Tibial artery (tissue), 4 donors: ENCODE results near the gene DDX11.
"Not testable (repeated sequence)": the region's sequence is repeated elsewhere in the genome, so short reads cannot be mapped to it uniquely, and the experiment has no call there.

ENCODE experiments used
- DNase-seq, 2 donors: peaks; one replicate each; pipeline ENCODE4 v3.0.0-alpha.2; 2019
- H3K27ac ChIP-seq, 2 donors: fragments of 200-600 bp; sonication (generic) in 1 of 2; 1 replicate in 1 of 2; 2 replicates in 1 of 2; pipeline ENCODE4 v1.5.1; 2018 to 2019; ENCODE audit warnings: mild to moderate bottlenecking in 1 of 2
- H3K27me3 ChIP-seq, 2 donors: fragments of 200-600 bp; sonication (generic) in 1 of 2; one replicate each; pipeline versions ENCODE4 v1.5.1 to v1.6.0; 2016 to 2019
- H3K36me3 ChIP-seq, 3 donors: fragments of 200-600 bp; sonication (generic) in 2 of 3; one replicate each; pipeline ENCODE4 v1.5.1; 2016 to 2019; ENCODE audit warnings: mild to moderate bottlenecking in 2 of 3
- H3K4me1 ChIP-seq, 4 donors: fragments of 200-600 bp; sonication (generic) in 2 of 4; 1 replicate in 3 of 4; 2 replicates in 1 of 4; pipeline ENCODE4 v1.5.1; 2016 to 2019
- H3K4me3 ChIP-seq, 2 donors: fragments of 200-600 bp; sonication (generic) in 1 of 2; 1 replicate in 1 of 2; 2 replicates in 1 of 2; pipeline ENCODE4 v1.5.1; 2018 to 2019; ENCODE audit warnings: mild to moderate bottlenecking in 2 of 2
- H3K9me3 ChIP-seq, 3 donors: fragments of 200-600 bp; sonication (generic) in 1 of 3; one replicate each; pipeline ENCODE4 v1.5.1; 2016 to 2019
- CTCF ChIP-seq, 2 experiments: fragments of 200-600 bp in 1 of 2; fragments of 450-650 bp in 1 of 2; IDR thresholded peaks; one replicate each; pipeline ENCODE4 v1.5.1; 2017 to 2019; ENCODE audit warnings: antibody characterized with exemption in 2 of 2, mild to moderate bottlenecking in 1 of 2, moderate library complexity in 1 of 2
- intact Hi-C: fragments of 100-400 bp; cut with DNase I; formaldehyde crosslinking; loops from one replicate; pipeline ENCODE4 v1.15.0; 2023; ENCODE audit warnings: low total_unique reads

DDX11 gene

DNA sequence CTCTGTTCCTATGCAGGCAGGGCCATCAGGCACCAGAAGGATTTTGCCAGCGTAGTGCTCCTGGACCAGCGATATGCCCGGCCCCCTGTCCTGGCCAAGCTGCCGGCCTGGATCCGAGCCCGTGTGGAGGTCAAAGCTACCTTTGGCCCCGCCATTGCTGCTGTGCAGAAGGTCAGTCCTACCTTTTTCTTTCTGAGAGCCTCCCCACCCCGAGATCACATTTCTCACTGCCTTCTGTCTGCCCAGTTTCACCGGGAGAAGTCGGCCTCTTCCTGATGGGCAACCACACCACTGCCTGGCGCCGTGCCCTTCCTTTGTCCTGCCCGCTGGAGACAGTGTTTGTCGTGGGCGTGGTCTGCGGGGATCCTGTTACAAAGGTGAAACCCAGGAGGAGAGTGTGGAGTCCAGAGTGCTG is 29.9 kb downstream of the DDX11 start:
- DNase-seq = peak in 1 of 2 donors; percentile 54
- H3K27ac ChIP-seq, intact Hi-C loops, H3K4me1 ChIP-seq, H3K4me3 ChIP-seq, H3K9me3 ChIP-seq, H3K27me3 ChIP-seq: not testable (repeated sequence)
- H3K36me3 ChIP-seq = peaks cover 6 to 14% (median 7%) of the 10 kb centered on the region in 3 donors

DNA sequence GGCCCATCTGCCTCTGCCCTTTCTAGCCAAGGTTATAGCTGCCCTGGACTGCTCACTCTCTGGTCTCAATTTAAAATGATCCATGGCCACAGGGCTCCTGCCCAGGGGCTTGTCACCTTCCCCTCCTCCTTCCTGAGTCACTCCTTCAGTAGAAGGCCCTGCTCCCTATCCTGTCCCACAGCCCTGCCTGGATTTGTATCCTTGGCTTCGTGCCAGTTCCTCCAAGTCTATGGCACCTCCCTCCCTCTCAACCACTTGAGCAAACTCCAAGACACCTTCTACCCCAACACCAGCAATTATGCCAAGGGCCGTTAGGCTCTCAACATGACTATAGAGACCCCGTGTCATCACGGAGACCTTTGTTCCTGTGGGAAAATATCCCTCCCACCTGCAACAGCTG is 30.6 kb downstream of the DDX11 start:
- H3K4me3 ChIP-seq, H3K27me3 ChIP-seq, DNase-seq, H3K4me1 ChIP-seq, H3K27ac ChIP-seq, intact Hi-C loops, H3K9me3 ChIP-seq: not testable (repeated sequence)
- peaks cover 6 to 14% (median 7%) of the 10 kb centered on the region in 3 donors for H3K36me3 ChIP-seq

DNA sequence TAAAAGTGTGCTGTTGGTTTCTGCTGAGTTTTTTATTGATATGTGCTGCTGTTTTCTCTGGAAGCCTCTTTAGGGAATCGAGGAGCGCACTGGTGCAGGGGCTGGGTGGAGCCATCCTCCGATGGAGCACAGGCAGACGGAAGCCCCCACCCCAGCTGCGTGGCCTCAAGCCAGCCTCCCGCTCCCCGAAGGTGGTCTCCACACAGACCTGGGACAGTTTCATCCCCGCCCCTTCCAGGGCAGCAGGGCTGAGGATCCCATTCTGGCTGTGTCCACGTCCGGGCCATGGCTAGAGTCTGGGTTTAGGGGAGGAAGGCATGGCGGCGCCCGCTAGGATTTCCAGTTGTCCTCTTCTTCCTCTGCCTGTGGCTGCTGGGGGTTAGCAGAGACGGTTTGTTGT is 31.1 kb downstream of the DDX11 start:
- intact Hi-C loops, H3K27me3 ChIP-seq, H3K27ac ChIP-seq, H3K4me3 ChIP-seq, DNase-seq, H3K9me3 ChIP-seq, H3K4me1 ChIP-seq: not testable (repeated sequence)
- H3K36me3 ChIP-seq = peaks cover 6 to 14% (median 7%) of the 10 kb centered on the region in 3 donors

- intact Hi-C loops = no loop called here
- no peak for TF ChIP-seq CTCF (IDR thresholded peaks at IDR 0.05)
- peaks cover 4 to 13% (median 5%) of the 10 kb centered on the region in 3 donors for H3K36me3 ChIP-seq
Observed at GRCh38 chr12:31105668-31106067, 32.0 kb downstream of the DDX11 start.

DNA sequence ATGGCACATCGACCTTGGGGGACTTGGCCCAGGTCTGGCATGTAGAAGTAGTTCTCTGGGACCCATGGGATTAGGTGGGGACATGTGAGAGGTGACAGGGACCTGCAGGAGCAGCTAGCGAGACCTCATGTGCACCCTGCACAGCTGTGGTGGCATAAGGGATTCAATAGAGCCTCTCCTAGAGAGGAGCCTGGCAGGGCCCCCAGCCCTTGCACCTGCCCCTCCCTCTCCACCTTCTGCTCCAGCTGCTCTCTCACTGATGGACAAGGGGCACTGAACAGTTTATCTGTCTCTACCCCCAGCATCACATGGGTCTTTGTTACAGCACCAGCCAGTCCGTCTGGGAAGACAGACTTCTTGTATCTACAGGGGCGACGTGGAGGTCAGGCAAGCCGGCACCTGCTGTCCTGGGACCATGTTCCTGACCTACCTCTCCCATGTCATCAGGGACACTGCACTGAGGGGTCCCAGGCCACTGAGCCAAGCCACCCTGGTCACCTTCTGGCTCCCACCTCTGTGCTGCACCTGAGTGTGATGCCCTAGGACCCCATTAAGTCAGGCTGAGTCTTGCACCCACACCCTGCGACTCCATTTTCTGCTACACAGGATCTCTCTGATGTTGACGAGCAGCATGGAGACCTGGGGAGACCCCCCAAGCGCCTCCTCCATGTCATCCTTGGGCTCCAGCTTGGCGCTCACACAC is 32.6 kb downstream of the DDX11 start:
- no peak for DNase-seq
- Histone ChIP-seq H3K9me3 (no peaks in the 10 kb centered on the region), H3K4me1 (no peaks in the 10 kb centered on the region), H3K27ac (no peak overlapping the region), H3K36me3 (peaks cover 0 to 9% (median 0%) of the 10 kb centered on the region in 3 donors), H3K4me3 (no peak overlapping the region), H3K27me3 (no peaks in the 10 kb centered on the region)
- no peak for TF ChIP-seq CTCF (IDR thresholded peaks at IDR 0.05)
- intact Hi-C loops = no loop called here

More at GRCh38 chr12:31105668-31106067, 32.0 kb downstream of the DDX11 start:
- H3K4me1 ChIP-seq = no peaks in the 10 kb centered on the region
- DNase-seq = no peak
- H3K9me3 ChIP-seq = no peaks in the 10 kb centered on the region
- H3K27me3 ChIP-seq = no peaks in the 10 kb centered on the region
- no peak overlapping the region for H3K27ac ChIP-seq
- H3K4me3 ChIP-seq = no peak overlapping the region

GRCh38 chr12:31109773-31110172 is 36.1 kb downstream of the DDX11 start:
- H3K4me1 ChIP-seq, H3K4me3 ChIP-seq, H3K27me3 ChIP-seq, H3K9me3 ChIP-seq, DNase-seq, H3K36me3 ChIP-seq, H3K27ac ChIP-seq, intact Hi-C loops: not testable (repeated sequence)

- DNase-seq, H3K27ac ChIP-seq, H3K27me3 ChIP-seq, H3K4me1 ChIP-seq, H3K9me3 ChIP-seq, H3K36me3 ChIP-seq, H3K4me3 ChIP-seq, intact Hi-C loops: not testable (repeated sequence)
Observed at GRCh38 chr12:31110263-31110662, 36.6 kb downstream of the DDX11 start.

DNA sequence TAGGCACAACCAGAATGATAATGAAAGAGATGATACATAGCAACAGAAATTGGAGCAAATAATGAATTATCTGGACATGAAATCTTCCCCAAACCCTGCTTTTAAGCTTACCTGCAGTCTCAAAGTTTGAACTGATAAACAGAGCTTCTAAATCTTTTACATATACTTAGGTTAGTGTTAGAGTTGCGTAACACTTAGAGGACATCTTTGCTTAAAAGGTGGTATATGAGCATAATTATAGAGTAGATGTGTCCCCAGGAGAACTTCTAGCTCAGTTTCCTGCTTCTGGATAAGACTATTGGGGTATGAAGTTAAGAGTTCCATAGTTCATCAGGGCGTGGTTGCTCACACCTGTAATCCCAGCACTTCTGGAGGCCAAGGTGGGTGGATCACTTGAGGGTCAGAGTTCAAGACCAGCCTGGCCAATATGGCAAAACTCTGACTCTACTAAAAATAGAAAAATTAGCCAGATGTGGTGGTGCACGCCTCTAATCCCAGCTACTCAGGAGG is 41.5 kb downstream of the DDX11 start:
- H3K9me3 ChIP-seq, DNase-seq, H3K4me3 ChIP-seq, H3K27ac ChIP-seq, H3K36me3 ChIP-seq, intact Hi-C loops: not testable (repeated sequence)
- H3K27me3 ChIP-seq = peaks cover 0 to 34% of the 10 kb centered on the region in 2 donors
- H3K4me1 ChIP-seq = peaks cover 0 to 28% (median 21%) of the 10 kb centered on the region in 4 donors

GRCh38 chr12:31116846-31117202 is 43.2 kb downstream of the DDX11 start:
- H3K36me3 ChIP-seq, H3K27ac ChIP-seq, intact Hi-C loops, H3K9me3 ChIP-seq, DNase-seq: not testable (repeated sequence)
- H3K27me3 ChIP-seq = peaks cover 0 to 34% of the 10 kb centered on the region in 2 donors
- peaks cover 0 to 28% (median 21%) of the 10 kb centered on the region in 4 donors for H3K4me1 ChIP-seq
- peak overlapping the region; percentile 19 to 34 for H3K4me3 ChIP-seq
